ENCODE results near the gene ACLY. TPM values are rescaled to one million over a fixed set of nuclear protein-coding genes. Genes with fewer than 3 reads are reported as not detected.

Gene ACLY
- polyA plus RNA-seq, 2 of the 4 experiments (the other 2 are of a cell fraction) = 355 to 376 TPM

DNA sequence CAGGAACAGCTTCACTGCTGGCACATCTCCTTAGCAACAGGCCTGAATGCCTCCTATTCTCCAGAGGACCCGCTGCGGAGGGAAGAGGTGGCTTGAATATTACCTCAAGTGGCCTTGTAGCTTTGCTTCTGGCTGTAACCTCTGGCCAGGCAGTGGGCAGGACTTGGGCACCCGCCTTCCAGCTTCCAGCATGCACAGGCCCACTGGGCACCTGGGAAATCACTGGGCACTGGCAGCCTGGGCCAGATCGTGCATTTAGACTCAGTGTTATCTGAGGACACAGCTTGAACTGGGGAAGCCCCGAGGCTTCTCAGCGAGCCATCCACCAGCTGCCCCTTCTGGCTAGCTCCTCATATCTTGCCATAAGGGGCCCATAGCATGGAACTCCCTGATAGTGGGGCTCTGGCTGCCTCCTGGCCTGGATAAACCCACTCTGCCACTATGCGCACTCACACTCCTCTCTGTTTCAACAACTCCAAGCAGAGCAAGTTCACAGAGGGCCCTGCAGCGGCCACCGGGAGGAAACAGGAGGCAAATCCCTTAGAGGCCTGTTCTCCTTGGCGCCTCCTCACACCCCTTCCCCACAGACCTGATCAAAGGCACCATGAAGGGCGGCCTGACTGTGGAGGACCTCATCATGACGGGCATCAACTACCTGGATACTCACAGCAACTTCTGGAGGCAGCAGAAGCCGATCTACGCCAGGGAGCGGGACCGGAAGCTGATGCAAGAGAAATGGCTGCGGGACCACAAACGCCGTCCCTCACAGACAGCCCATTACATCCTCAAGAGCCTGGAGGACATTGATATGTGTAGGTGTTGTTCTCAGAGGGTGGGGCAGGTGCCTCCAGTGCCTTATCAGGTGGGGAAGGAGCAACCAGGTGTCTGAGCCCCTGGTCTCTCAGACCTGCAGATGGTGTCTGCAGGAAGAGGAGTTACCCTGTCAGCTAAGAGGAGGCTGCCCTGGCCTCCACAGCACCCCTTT is 19.5 kb upstream of the ACLY start:
- POLR2A ChIA-PET = interaction anchor here (2.3 kb wide), 1 partner anchor 8 kb away, joined by 6 read pairs; the partner anchor contains the start of gene ODAD4

GRCh38 chr17:41935641-41936040 is 16.9 kb upstream of the ACLY start:
- POLR2A ChIA-PET = no interaction called here
- no peak overlapping the region for H3K4me3 ChIP-seq
- DNase-seq (ENCODE audit: low read depth in 1 of 2, low spot score in 1 of 2) = no peak
- no peak for FAIRE-seq
- WGBS (ENCODE audit: missing lambda C conversion rate) = 85% methylated on average over 5 of the region's 6 CpGs
- H3K27ac ChIP-seq = no peak overlapping the region
- no peak overlapping the region for H3K4me2 ChIP-seq
- H3K9me3 ChIP-seq = no peaks in the 10 kb centered on the region
- peaks cover 17% of the 10 kb centered on the region for H3K4me1 ChIP-seq
- TF ChIP-seq TFCP2L1 (CRISPR knock-in tag; IDR thresholded peaks at IDR 0.05) (no peak), JUN (IDR thresholded peaks at IDR 0.05) (no peak), CBX2 (IDR thresholded peaks at IDR 0.05; ENCODE audit: borderline replicate concordance, low read depth) (no peak)
- no peak for ATAC-seq
- CTCF ChIA-PET = interaction anchor here (1.0 to 12.8 kb wide), 5 partner anchors 9 to 198 kb away, joined by 3 to 122 read pairs (median 4); partner anchors contain the start of gene CNP

More for the DNA sequence above, 19.5 kb upstream of the ACLY start:
- Histone ChIP-seq H3K9me3 (no peaks in the 10 kb centered on the region), H3K4me3 (no peak overlapping the region), H3K4me2 (no peak overlapping the region), H3K27ac (no peak overlapping the region), H3K4me1 (no peaks in the 10 kb centered on the region)
- 83% methylated on average over 18 of the region's 19 CpGs for WGBS (ENCODE audit: missing lambda C conversion rate)
- TF ChIP-seq, protein P1, sequence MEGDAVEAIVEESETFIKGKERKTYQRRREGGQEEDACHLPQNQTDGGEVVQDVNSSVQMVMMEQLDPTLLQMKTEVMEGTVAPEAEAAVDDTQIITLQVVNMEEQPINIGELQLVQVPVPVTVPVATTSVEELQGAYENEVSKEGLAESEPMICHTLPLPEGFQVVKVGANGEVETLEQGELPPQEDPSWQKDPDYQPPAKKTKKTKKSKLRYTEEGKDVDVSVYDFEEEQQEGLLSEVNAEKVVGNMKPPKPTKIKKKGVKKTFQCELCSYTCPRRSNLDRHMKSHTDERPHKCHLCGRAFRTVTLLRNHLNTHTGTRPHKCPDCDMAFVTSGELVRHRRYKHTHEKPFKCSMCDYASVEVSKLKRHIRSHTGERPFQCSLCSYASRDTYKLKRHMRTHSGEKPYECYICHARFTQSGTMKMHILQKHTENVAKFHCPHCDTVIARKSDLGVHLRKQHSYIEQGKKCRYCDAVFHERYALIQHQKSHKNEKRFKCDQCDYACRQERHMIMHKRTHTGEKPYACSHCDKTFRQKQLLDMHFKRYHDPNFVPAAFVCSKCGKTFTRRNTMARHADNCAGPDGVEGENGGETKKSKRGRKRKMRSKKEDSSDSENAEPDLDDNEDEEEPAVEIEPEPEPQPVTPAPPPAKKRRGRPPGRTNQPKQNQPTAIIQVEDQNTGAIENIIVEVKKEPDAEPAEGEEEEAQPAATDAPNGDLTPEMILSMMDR (IDR thresholded peaks at IDR 0.05) = no peak
- TF ChIP-seq, protein P2, sequence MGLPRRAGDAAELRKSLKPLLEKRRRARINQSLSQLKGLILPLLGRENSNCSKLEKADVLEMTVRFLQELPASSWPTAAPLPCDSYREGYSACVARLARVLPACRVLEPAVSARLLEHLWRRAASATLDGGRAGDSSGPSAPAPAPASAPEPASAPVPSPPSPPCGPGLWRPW (IDR thresholded peaks at IDR 0.05) = no peak
- TF ChIP-seq, protein P3, sequence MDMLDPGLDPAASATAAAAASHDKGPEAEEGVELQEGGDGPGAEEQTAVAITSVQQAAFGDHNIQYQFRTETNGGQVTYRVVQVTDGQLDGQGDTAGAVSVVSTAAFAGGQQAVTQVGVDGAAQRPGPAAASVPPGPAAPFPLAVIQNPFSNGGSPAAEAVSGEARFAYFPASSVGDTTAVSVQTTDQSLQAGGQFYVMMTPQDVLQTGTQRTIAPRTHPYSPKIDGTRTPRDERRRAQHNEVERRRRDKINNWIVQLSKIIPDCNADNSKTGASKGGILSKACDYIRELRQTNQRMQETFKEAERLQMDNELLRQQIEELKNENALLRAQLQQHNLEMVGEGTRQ (IDR thresholded peaks at IDR 0.05) = no peak
- TF ChIP-seq, protein P4, sequence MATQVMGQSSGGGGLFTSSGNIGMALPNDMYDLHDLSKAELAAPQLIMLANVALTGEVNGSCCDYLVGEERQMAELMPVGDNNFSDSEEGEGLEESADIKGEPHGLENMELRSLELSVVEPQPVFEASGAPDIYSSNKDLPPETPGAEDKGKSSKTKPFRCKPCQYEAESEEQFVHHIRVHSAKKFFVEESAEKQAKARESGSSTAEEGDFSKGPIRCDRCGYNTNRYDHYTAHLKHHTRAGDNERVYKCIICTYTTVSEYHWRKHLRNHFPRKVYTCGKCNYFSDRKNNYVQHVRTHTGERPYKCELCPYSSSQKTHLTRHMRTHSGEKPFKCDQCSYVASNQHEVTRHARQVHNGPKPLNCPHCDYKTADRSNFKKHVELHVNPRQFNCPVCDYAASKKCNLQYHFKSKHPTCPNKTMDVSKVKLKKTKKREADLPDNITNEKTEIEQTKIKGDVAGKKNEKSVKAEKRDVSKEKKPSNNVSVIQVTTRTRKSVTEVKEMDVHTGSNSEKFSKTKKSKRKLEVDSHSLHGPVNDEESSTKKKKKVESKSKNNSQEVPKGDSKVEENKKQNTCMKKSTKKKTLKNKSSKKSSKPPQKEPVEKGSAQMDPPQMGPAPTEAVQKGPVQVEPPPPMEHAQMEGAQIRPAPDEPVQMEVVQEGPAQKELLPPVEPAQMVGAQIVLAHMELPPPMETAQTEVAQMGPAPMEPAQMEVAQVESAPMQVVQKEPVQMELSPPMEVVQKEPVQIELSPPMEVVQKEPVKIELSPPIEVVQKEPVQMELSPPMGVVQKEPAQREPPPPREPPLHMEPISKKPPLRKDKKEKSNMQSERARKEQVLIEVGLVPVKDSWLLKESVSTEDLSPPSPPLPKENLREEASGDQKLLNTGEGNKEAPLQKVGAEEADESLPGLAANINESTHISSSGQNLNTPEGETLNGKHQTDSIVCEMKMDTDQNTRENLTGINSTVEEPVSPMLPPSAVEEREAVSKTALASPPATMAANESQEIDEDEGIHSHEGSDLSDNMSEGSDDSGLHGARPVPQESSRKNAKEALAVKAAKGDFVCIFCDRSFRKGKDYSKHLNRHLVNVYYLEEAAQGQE (IDR thresholded peaks at IDR 0.05) = no peak
- TF ChIP-seq NFE2L2 (conservative IDR thresholded peaks at IDR 0.05; ENCODE audit: low read length) (no peak), TFCP2L1 (CRISPR knock-in tag; IDR thresholded peaks at IDR 0.05) (no peak), HOXB13 (CRISPR knock-in tag; IDR thresholded peaks at IDR 0.05; ENCODE audit: low read depth) (no peak), CEBPB (IDR thresholded peaks at IDR 0.05) (no peak), HEYL (CRISPR knock-in tag; IDR thresholded peaks at IDR 0.05) (no peak), RFX5 (IDR thresholded peaks at IDR 0.05) (no peak), CBX2 (IDR thresholded peaks at IDR 0.05; ENCODE audit: borderline replicate concordance, low read depth) (no peak)
- ATAC-seq = no peak
- no peak for DNase-seq (ENCODE audit: low read depth in 1 of 2, low spot score in 1 of 2)
- no peak for FAIRE-seq
- CTCF ChIA-PET = interaction anchor here (0.6 to 15.4 kb wide), 7 partner anchors 8 to 664 kb away, joined by 3 to 204 read pairs (median 4); partner anchors contain the start of genes NKIRAS2 and ODAD4
